CD8-positive, alpha-beta memory T cell (primary cell): ENCODE data around the gene KIAA0513. TPM values are rescaled to one million over a fixed set of nuclear protein-coding genes. Genes with fewer than 3 reads are reported as not detected.

Experiments used
- CTCF ChIA-PET: fragments of 350-600 bp; sonication (Branson Sonifier 250); formaldehyde crosslinking; loops from one replicate; lab custom pipeline; 2021; ENCODE audit warnings: antibody characterized with exemption; lab: Charles Lee
- POLR2A ChIA-PET: fragments of 350-600 bp; sonication (Branson Sonifier 250); formaldehyde crosslinking; loops from one replicate; lab custom pipeline; 2021; ENCODE audit warnings: antibody characterized with exemption; lab: Charles Lee
- DNase-seq, 5 donors: peaks; one replicate each; pipeline versions ENCODE4 v3.0.0 to v3.0.0-alpha.2; 2020 to 2022; ENCODE audit warnings: mixed read lengths in 1 of 5
- H3K27ac ChIP-seq: one replicate; pipeline ENCODE4 v1.7.0; 2013; ENCODE audit warnings: low read depth, mild to moderate bottlenecking, low read length, moderate library complexity
- H3K27me3 ChIP-seq: 2 replicates; pipeline ENCODE4 v1.7.0; 2013; ENCODE audit warnings: low read length, mild to moderate bottlenecking; ENCODE audit not compliant: insufficient read depth, poor library complexity, severe bottlenecking
- H3K36me3 ChIP-seq: 2 replicates; pipeline ENCODE4 v1.7.0; 2013; ENCODE audit warnings: mild to moderate bottlenecking, low read length, moderate library complexity; ENCODE audit not compliant: insufficient read depth
- H3K4me1 ChIP-seq: 2 replicates; pipeline ENCODE4 v1.7.0; 2013; ENCODE audit warnings: mild to moderate bottlenecking, low read length, moderate library complexity; ENCODE audit not compliant: insufficient read depth
- H3K4me3 ChIP-seq: 2 replicates; pipeline ENCODE4 v1.7.0; 2013; ENCODE audit warnings: mild to moderate bottlenecking, low read length
- H3K9me3 ChIP-seq: 2 replicates; pipeline ENCODE4 v1.7.0; 2013; ENCODE audit warnings: mild to moderate bottlenecking, low read length
- H3K27ac Mint-ChIP-seq, 8 donors: one replicate each; pipeline ENCODE4 v1.8.0; 2020 to 2021; ENCODE audit warnings: mixed read lengths in 8 of 8, mild to moderate bottlenecking in 6 of 8, inconsistent platforms in 3 of 8, moderate library complexity in 3 of 8
- H3K27me3 Mint-ChIP-seq, 2 donors: one replicate each; pipeline ENCODE4 v1.8.0; 2020 to 2021; ENCODE audit warnings: mixed read lengths in 2 of 2, mild to moderate bottlenecking in 1 of 2, moderate library complexity in 1 of 2
- H3K36me3 Mint-ChIP-seq, 3 donors: one replicate each; pipeline ENCODE4 v1.8.0; 2020 to 2021; ENCODE audit warnings: mixed read lengths in 3 of 3, inconsistent platforms in 1 of 3, mild to moderate bottlenecking in 1 of 3
- H3K4me1 Mint-ChIP-seq, 3 donors: one replicate each; pipeline ENCODE4 v1.8.0; 2020 to 2021; ENCODE audit warnings: mixed read lengths in 3 of 3, inconsistent platforms in 1 of 3, mild to moderate bottlenecking in 1 of 3
- H3K4me3 Mint-ChIP-seq, 7 donors: one replicate each; pipeline ENCODE4 v1.8.0; 2020 to 2021; ENCODE audit warnings: mixed read lengths in 7 of 7, mild to moderate bottlenecking in 6 of 7, moderate library complexity in 4 of 7, inconsistent platforms in 2 of 7
- H3K9me3 Mint-ChIP-seq, 5 donors: one replicate each; pipeline ENCODE4 v1.8.0; 2020 to 2022; ENCODE audit warnings: mixed read lengths in 5 of 5, mild to moderate bottlenecking in 3 of 5, moderate library complexity in 2 of 5, inconsistent platforms in 1 of 5
- polyA plus RNA-seq: library from polyadenylated mRNA; unstranded; fragments of 300-500 nt; fragmentation: Illumina TruSeq; gene quantifications from one replicate; pipeline ENCODE4 v1.2.3, GENCODE V29; 2021
- total RNA-seq, 2 experiments: library from RNA; stranded (reverse); gene quantifications; one replicate each; pipeline ENCODE4 v1.2.3, GENCODE V29; 2021

The KIAA0513 gene
- total and polyA plus RNA-seq, 3 experiments from 2014 or later = 7.2 to 13.5 (median 13.2) TPM

DNA sequence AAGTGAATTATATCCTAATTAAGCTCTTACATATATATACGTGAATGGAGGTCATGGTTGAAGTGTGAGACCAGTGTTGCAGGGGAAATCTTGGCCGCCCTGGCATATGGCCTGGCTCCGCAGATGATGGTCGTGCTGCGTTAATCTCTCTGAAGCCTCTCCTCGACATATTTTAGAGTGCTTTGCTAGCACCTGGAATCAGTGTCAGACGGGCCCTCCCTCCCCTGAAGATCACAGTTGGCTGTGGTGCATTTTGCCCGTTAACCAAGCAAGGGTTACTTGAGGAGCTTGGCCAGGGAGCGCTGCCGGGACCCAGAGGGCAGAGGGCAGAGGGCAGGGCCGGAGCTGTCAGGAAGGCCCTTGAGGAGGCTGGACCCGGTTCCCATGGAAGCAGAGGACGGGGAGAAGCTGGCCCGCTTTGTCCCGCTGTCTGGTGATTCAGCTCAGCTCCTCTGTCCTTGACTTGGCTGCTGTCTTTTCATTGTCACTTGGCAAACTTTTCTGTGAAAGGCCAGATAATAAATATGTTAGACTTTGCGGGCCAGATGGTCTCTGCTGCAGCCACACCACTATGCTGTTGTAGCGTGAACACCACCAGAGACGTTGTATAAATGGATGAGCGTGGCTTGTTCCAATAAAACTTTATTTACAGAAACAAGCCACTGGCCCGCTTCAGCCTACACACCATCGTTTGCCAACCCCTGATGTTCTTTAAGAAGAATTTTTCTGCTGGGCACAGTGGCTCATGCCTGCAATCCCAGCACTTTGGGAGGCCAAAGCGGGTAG is 52.4 kb downstream of the KIAA0513 start:
- Histone ChIP-seq H3K36me3 (no peaks in the 10 kb centered on the region), H3K4me3 (no peak overlapping the region), H3K4me1 (no peaks in the 10 kb centered on the region), H3K9me3 (no peaks in the 10 kb centered on the region), H3K27ac (no peak overlapping the region), H3K27me3 (no peaks in the 10 kb centered on the region)
- Mint-ChIP-seq H3K4me3 (no peak overlapping the region), H3K4me1 (peaks cover 0 to 4% (median 0%) of the 10 kb centered on the region in 3 donors), H3K9me3 (no peaks in the 10 kb centered on the region), H3K27me3 (peaks cover 0 to 3% of the 10 kb centered on the region in 2 donors), H3K36me3 (peaks cover 6 to 43% (median 7%) of the 10 kb centered on the region in 3 donors), H3K27ac (peak overlapping the region in 1 of 8 donors; percentile 75)
- POLR2A ChIA-PET = no interaction called here
- DNase-seq = no peak
- CTCF ChIA-PET = no interaction called here

DNA sequence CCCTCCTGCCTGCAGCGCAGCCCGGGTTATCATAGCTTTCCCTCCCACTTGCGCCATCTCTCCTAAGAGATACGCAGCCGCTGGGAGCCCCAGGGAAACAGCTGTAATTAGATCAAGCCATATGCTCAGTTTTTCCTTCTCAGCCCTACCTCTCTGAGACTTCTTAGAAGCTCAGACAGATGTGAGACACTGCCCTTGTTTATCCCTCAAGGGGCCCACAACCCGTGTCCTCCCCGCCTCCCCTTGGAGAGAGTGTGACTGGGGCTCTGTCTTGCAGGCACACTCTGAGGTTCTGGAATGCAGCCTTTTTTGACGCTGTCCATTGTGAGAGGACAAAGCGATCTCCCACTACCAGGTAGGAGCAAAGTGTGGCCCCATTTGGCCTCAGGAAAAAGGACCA is 53.4 kb downstream of the KIAA0513 start:
- Histone ChIP-seq H3K27ac (no peak overlapping the region), H3K27me3 (no peaks in the 10 kb centered on the region), H3K4me1 (no peaks in the 10 kb centered on the region), H3K36me3 (no peaks in the 10 kb centered on the region), H3K9me3 (no peaks in the 10 kb centered on the region), H3K4me3 (no peak overlapping the region)
- Mint-ChIP-seq H3K27me3 (peaks cover 0 to 3% of the 10 kb centered on the region in 2 donors), H3K27ac (peak overlapping the region in 2 of 8 donors; percentile 1 to 22), H3K4me3 (no peak overlapping the region), H3K9me3 (no peaks in the 10 kb centered on the region), H3K36me3 (peaks cover 5 to 36% (median 6%) of the 10 kb centered on the region in 3 donors), H3K4me1 (peaks cover 0 to 4% (median 0%) of the 10 kb centered on the region in 3 donors)
- CTCF ChIA-PET = no interaction called here
- POLR2A ChIA-PET = no interaction called here
- DNase-seq = no peak

DNA sequence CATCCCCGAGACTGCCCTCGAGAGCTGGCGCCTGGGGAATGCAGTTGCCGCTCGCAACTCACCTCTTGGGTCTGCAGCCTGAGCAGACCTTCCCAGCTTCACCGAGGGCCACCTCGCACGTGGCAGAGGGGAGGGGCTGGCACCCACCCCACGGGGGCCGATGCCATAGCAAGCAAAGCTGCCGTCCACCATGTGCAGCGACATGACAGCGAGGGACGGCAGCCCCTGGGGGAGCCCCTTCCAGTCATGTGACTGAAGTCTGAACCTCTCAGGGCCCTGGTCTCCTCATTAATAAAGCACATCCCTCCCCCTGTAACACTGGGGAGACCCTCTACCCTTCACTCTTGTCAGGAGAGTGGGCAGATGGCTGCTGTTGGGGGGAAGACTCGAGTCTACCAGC is 54.2 kb downstream of the KIAA0513 start:
- no peaks in the 10 kb centered on the region for H3K9me3 ChIP-seq
- no peak overlapping the region for H3K4me3 ChIP-seq
- Mint-ChIP-seq H3K4me1 (peaks cover under 1 to 10% (median 3%) of the 10 kb centered on the region in 3 donors), H3K27me3 (peaks cover 0 to 3% of the 10 kb centered on the region in 2 donors), H3K4me3 (no peak overlapping the region), H3K27ac (no peak overlapping the region), H3K36me3 (peaks cover 5 to 33% (median 6%) of the 10 kb centered on the region in 3 donors), H3K9me3 (no peaks in the 10 kb centered on the region)
- peaks cover 3% of the 10 kb centered on the region for H3K4me1 ChIP-seq
- ChIA-PET CTCF (no interaction called here), POLR2A (interaction anchor here (0.5 kb wide), 1 partner anchor 14 kb away, joined by 3 read pairs; no protein-coding TSS in a partner anchor)
- no peaks in the 10 kb centered on the region for H3K27me3 ChIP-seq
- DNase-seq = no peak
- H3K36me3 ChIP-seq = no peaks in the 10 kb centered on the region
- H3K27ac ChIP-seq = no peak overlapping the region

GRCh38 chr16:85082173-85083050 is 54.8 kb downstream of the KIAA0513 start:
- no peak overlapping the region for H3K27ac ChIP-seq
- Mint-ChIP-seq H3K27me3 (peaks cover 0 to 3% of the 10 kb centered on the region in 2 donors), H3K4me3 (no peak overlapping the region), H3K36me3 (peaks cover 5 to 33% (median 6%) of the 10 kb centered on the region in 3 donors), H3K9me3 (no peaks in the 10 kb centered on the region), H3K27ac (peak overlapping the region in 2 of 8 donors; percentile 10 to 17), H3K4me1 (peaks cover 4 to 14% (median 7%) of the 10 kb centered on the region in 3 donors)
- CTCF ChIA-PET = no interaction called here
- H3K4me3 ChIP-seq = no peak overlapping the region
- no peaks in the 10 kb centered on the region for H3K9me3 ChIP-seq
- no peaks in the 10 kb centered on the region for H3K36me3 ChIP-seq
- no peak for DNase-seq
- POLR2A ChIA-PET = interaction anchor here (0.5 kb wide), 1 partner anchor 15 kb away, joined by 3 read pairs; no protein-coding TSS in a partner anchor
- H3K4me1 ChIP-seq = peaks cover 3% of the 10 kb centered on the region
- H3K27me3 ChIP-seq = no peaks in the 10 kb centered on the region

DNA sequence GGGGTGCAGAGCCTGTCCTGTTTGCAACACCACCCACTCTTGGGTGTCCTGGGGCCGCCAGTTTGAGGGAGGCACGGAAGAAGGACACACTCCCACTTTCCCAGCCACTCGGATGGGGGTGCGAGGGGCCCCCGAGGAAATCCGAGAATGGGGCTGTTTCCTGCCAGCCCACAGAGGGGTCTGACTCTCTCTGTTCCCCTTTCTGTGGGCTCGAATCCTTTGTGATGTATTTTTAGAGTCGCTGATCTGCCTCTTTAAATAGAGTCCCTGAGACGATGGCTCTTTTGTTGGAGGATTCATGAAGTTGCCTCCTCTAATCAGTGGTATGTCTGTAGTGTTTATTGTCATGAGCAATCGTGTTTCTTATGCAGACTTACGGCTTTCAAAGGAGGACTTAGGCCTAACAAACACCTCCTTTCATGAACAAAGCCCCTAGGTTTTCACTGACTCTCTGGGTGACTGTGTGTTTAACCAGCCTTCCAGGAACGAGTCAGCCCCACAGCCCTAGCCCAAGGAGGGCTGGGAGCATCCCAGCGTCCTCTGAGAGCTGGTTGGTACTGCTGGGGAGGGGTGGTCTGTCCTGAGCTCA is 55.5 kb downstream of the KIAA0513 start:
- no peaks in the 10 kb centered on the region for H3K27me3 ChIP-seq
- peaks cover 4 to 14% (median 7%) of the 10 kb centered on the region in 3 donors for H3K4me1 Mint-ChIP-seq
- H3K4me3 Mint-ChIP-seq = no peak overlapping the region
- H3K27me3 Mint-ChIP-seq = peaks cover 0 to 3% of the 10 kb centered on the region in 2 donors
- peaks cover 3% of the 10 kb centered on the region for H3K4me1 ChIP-seq
- H3K27ac ChIP-seq = no peak overlapping the region
- CTCF ChIA-PET = interaction anchor here (0.9 to 1.4 kb wide), 2 partner anchors 54 to 328 kb away, joined by 3 read pairs; no protein-coding TSS in a partner anchor
- H3K9me3 ChIP-seq = no peaks in the 10 kb centered on the region
- no peak overlapping the region for H3K4me3 ChIP-seq
- H3K36me3 Mint-ChIP-seq = peaks cover 5 to 29% (median 6%) of the 10 kb centered on the region in 3 donors
- no peaks in the 10 kb centered on the region for H3K36me3 ChIP-seq
- peak overlapping the region in 1 of 8 donors; percentile 20 for H3K27ac Mint-ChIP-seq
- no peaks in the 10 kb centered on the region for H3K9me3 Mint-ChIP-seq
- DNase-seq = no peak
- POLR2A ChIA-PET = no interaction called here

DNA sequence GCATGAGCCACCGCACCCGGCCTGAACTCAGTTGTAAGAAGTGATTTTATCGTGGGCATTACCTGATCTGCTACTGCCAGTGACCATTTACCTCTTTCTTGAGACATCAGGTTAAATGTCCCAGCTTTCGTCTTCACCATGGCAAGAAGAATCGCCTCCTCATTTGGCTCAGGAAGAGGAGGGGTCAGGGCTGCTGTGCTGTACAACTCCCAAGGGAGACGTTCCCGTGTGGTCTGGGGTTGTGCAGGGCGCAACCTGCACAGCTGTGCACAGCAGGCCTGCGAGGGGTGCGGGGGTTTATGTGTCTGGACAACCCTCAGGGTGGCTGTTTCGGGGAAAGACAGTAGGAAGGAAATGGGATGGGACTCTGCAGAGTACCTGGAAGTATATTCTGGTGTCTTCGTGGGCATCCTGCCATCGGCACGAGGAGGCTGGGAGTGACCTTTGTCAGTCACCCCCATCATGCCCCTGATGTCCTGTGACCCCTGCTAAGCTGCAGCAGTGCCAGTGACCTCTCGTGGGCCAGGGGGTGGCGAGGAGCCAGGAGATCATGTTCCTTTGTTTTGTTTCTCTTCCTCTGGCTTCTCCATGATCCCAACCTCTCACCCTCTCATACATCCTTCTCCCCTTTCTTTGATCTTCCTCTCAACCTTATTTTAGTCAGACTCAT is 57.4 kb downstream of the KIAA0513 start:
- peaks cover 0 to 3% of the 10 kb centered on the region in 2 donors for H3K27me3 Mint-ChIP-seq
- Histone ChIP-seq H3K4me3 (no peak overlapping the region), H3K4me1 (peaks cover 3% of the 10 kb centered on the region), H3K36me3 (no peaks in the 10 kb centered on the region), H3K27ac (no peak overlapping the region), H3K9me3 (no peaks in the 10 kb centered on the region), H3K27me3 (no peaks in the 10 kb centered on the region)
- DNase-seq = no peak
- POLR2A ChIA-PET = interaction anchor here (1.0 kb wide), 1 partner anchor 29 kb away, joined by 3 read pairs; no protein-coding TSS in a partner anchor
- H3K9me3 Mint-ChIP-seq = no peaks in the 10 kb centered on the region
- H3K36me3 Mint-ChIP-seq = peaks cover 0 to 22% (median 2%) of the 10 kb centered on the region in 3 donors
- H3K4me1 Mint-ChIP-seq = peaks cover 4 to 17% (median 7%) of the 10 kb centered on the region in 3 donors
- H3K4me3 Mint-ChIP-seq = no peak overlapping the region
- H3K27ac Mint-ChIP-seq = peak overlapping the region in 1 of 8 donors; percentile 40
- CTCF ChIA-PET = interaction anchor here (1.8 to 5.5 kb wide), 4 partner anchors 8 to 75 kb away, joined by 4 to 41 read pairs (median 19); partner anchors contain the start of genes KIAA0513 and ZDHHC7

DNA sequence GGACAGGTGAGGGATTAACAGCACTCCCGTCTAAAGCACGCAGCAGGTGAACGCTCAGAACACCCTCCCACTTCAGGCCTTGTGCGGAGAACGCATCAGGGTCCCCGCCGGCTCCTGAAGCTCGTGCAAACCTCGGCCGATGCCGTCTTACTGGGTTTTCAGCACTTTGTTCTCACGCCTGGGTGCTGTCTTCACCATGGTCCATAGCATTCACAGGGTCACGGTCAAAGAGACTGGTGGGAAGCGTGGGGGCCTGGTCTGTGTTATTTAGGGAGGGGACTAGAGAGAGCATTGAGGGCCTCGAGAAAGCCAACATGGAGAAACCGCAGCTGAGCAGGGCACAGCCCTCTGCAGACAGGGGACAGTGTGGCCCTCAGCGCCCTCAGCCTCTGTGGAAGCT is 58.1 kb downstream of the KIAA0513 start:
- Histone ChIP-seq H3K27ac (no peak overlapping the region), H3K4me1 (peaks cover 3% of the 10 kb centered on the region), H3K4me3 (no peak overlapping the region), H3K9me3 (no peaks in the 10 kb centered on the region), H3K36me3 (no peaks in the 10 kb centered on the region), H3K27me3 (no peaks in the 10 kb centered on the region)
- Mint-ChIP-seq H3K4me3 (no peak overlapping the region), H3K36me3 (peaks cover 0 to 20% (median 2%) of the 10 kb centered on the region in 3 donors), H3K9me3 (no peaks in the 10 kb centered on the region), H3K27ac (peak overlapping the region in 1 of 8 donors; percentile 47), H3K27me3 (peaks cover 0 to 3% of the 10 kb centered on the region in 2 donors), H3K4me1 (peaks cover 6 to 24% (median 7%) of the 10 kb centered on the region in 3 donors)
- ChIA-PET POLR2A (interaction anchor here (1.0 to 1.5 kb wide), 2 partner anchors 30 to 75 kb away, joined by 3 to 7 read pairs; partner anchors contain the start of gene ZDHHC7), CTCF (interaction anchor here (0.9 to 5.5 kb wide), 9 partner anchors 9 to 332 kb away, joined by 3 to 41 read pairs (median 9); partner anchors contain the start of genes KIAA0513 and ZDHHC7)
- DNase-seq = no peak
